Uterus (tissue), 4 donors: ENCODE results near the gene ARHGEF18. TPM values are rescaled to one million over a fixed set of nuclear protein-coding genes. Genes with fewer than 3 reads are reported as not detected.
A peak's percentile ranks its signal among the peaks of the same experiment; 100 is the strongest.

ENCODE experiments used
- DNase-seq, 2 donors: peaks; one replicate each; pipeline ENCODE4 v3.0.0-alpha.2; 2019 to 2020
- H3K27ac ChIP-seq, 2 donors: fragments of 200-600 bp; sonication (generic); 1 replicate in 1 of 2; 2 replicates in 1 of 2; pipeline ENCODE4 v1.5.1; 2016 to 2018
- H3K27me3 ChIP-seq, 2 donors: fragments of 200-600 bp; sonication (generic); one replicate each; pipeline ENCODE4 v1.5.1; 2018 to 2019; ENCODE audit warnings: control low read depth in 1 of 2
- H3K36me3 ChIP-seq, 2 donors: fragments of 200-600 bp; sonication (generic); one replicate each; pipeline ENCODE4 v1.5.1; 2019; ENCODE audit warnings: control low read depth in 1 of 2
- H3K4me1 ChIP-seq, 2 donors: fragments of 200-600 bp; sonication (generic); one replicate each; pipeline ENCODE4 v1.5.1; 2018 to 2019; ENCODE audit warnings: control low read depth in 1 of 2
- H3K4me3 ChIP-seq, 2 donors: fragments of 200-600 bp; sonication (generic); 1 replicate in 1 of 2; 2 replicates in 1 of 2; pipeline ENCODE4 v1.5.1; 2018 to 2019; ENCODE audit warnings: mild to moderate bottlenecking in 1 of 2
- H3K9me3 ChIP-seq, 2 donors: fragments of 200-600 bp; sonication (generic); one replicate each; pipeline ENCODE4 v1.5.1; 2019; ENCODE audit warnings: control low read depth in 1 of 2
- CTCF ChIP-seq, 4 experiments: fragments of 200-600 bp in 2 of 4; fragments of 450-650 bp in 2 of 4; sonication (generic) in 2 of 4; IDR thresholded peaks; one replicate each; pipeline ENCODE4 v1.5.1; 2016 to 2019; ENCODE audit warnings: antibody characterized with exemption in 4 of 4, mild to moderate bottlenecking in 2 of 4, moderate library complexity in 1 of 4
- POLR2A ChIP-seq, 2 donors: fragments of 450-650 bp; IDR thresholded peaks; one replicate each; pipeline ENCODE4 v1.6.1; 2016; ENCODE audit warnings: antibody characterized with exemption in 2 of 2, mild to moderate bottlenecking in 1 of 2, moderate library complexity in 1 of 2
- intact Hi-C: fragments of 100-400 bp; cut with DNase I; formaldehyde crosslinking; loops from one replicate; pipeline ENCODE4 v1.15.1; 2023; ENCODE audit warnings: low total_unique reads
- total RNA-seq, 4 donors: library from RNA; depleted of rRNA in 3 of 4; stranded (reverse); fragments of >200 nt in 3 of 4; gene quantifications; one replicate each; pipeline versions ENCODE4 v1.1.0 to v1.2.4, GENCODE V29; 2014 to 2023
- donor health status: DM: yes; HTN: yes; CAD: no.

Gene ARHGEF18
- total RNA-seq, 4 donors from 2014 or later = 2.6 to 36.4 (median 18.5) TPM

DNA sequence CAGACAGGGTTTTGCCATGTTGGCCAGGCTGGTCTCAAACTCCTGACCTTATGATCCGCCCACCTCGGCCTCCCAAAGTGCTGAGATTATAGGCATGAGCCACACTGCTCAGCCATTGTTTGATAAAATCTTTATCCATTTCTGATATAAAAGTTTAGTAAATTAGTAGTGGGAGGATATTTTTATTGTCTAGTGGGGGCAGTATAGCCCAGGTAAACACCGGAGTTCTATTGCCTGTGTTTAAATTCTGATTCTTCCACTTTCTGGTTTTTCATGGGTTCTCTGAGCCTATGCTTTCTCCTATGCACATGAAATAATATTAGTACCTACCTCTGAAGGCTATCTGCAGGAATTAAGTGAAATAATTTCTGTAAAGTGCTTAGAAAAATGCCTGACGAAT is 20.1 kb upstream of the ARHGEF18 start:
- TF ChIP-seq CTCF (IDR thresholded peaks at IDR 0.05) (no peak), POLR2A (IDR thresholded peaks at IDR 0.05) (no peak)
- Histone ChIP-seq H3K27me3 (no peaks in the 10 kb centered on the region), H3K4me1 (no peaks in the 10 kb centered on the region), H3K27ac (no peak overlapping the region), H3K9me3 (no peaks in the 10 kb centered on the region), H3K36me3 (no peaks in the 10 kb centered on the region), H3K4me3 (no peak overlapping the region)
- intact Hi-C loops = no loop called here
- DNase-seq = no peak

DNA sequence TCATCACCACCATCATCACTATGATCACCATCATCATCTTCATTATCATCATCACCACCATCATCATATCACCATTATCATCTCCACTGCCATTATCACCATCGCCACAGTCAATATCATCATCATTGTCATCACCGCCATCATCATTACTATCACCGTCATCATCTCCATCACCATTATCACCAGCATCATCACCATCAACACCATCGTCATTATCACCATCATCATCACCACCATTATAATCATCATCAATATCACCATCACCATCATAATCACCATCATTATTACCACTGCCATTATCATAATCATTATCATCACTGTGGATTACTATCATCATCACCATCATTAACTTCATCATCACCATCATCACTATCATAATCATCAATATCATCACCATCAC is 17.3 kb upstream of the ARHGEF18 start:
- Histone ChIP-seq H3K4me1 (no peaks in the 10 kb centered on the region), H3K27me3 (no peaks in the 10 kb centered on the region), H3K9me3 (no peaks in the 10 kb centered on the region), H3K27ac (no peak overlapping the region), H3K4me3 (no peak overlapping the region), H3K36me3 (no peaks in the 10 kb centered on the region)
- no peak for TF ChIP-seq CTCF (IDR thresholded peaks at IDR 0.05)
- no peak for TF ChIP-seq POLR2A (IDR thresholded peaks at IDR 0.05)
- DNase-seq = no peak
- intact Hi-C loops = no loop called here

- H3K27ac ChIP-seq = peak overlapping the region in 1 of 2 donors; percentile 25
These were observed 15.3 kb upstream of the ARHGEF18 start for GRCh38 chr19:7333198-7334118.

GRCh38 chr19:7336321-7336973 is 12.3 kb upstream of the ARHGEF18 start:
- TF ChIP-seq CTCF (IDR thresholded peaks at IDR 0.05) (no peak), POLR2A (IDR thresholded peaks at IDR 0.05) (no peak)
- no peaks in the 10 kb centered on the region for H3K27me3 ChIP-seq
- no peaks in the 10 kb centered on the region for H3K4me1 ChIP-seq
- no peak overlapping the region for H3K27ac ChIP-seq
- no peaks in the 10 kb centered on the region for H3K36me3 ChIP-seq
- intact Hi-C loops = no loop called here
- no peaks in the 10 kb centered on the region for H3K9me3 ChIP-seq
- H3K4me3 ChIP-seq = no peak overlapping the region
- no peak for DNase-seq

More at GRCh38 chr19:7333198-7334118, 15.3 kb upstream of the ARHGEF18 start:
- no peaks in the 10 kb centered on the region for H3K27me3 ChIP-seq
- intact Hi-C loops = no loop called here
- H3K9me3 ChIP-seq = no peaks in the 10 kb centered on the region
- H3K36me3 ChIP-seq = no peaks in the 10 kb centered on the region
- H3K4me1 ChIP-seq = no peaks in the 10 kb centered on the region
- TF ChIP-seq CTCF (IDR thresholded peaks at IDR 0.05) (no peak), POLR2A (IDR thresholded peaks at IDR 0.05) (no peak)
- DNase-seq = peak in 1 of 2 donors; percentile 42
- no peak overlapping the region for H3K4me3 ChIP-seq
